ENCODE data around the gene MED16.
A peak's percentile ranks its signal among the peaks of the same experiment; 100 is the strongest.

MED16 gene

DNA sequence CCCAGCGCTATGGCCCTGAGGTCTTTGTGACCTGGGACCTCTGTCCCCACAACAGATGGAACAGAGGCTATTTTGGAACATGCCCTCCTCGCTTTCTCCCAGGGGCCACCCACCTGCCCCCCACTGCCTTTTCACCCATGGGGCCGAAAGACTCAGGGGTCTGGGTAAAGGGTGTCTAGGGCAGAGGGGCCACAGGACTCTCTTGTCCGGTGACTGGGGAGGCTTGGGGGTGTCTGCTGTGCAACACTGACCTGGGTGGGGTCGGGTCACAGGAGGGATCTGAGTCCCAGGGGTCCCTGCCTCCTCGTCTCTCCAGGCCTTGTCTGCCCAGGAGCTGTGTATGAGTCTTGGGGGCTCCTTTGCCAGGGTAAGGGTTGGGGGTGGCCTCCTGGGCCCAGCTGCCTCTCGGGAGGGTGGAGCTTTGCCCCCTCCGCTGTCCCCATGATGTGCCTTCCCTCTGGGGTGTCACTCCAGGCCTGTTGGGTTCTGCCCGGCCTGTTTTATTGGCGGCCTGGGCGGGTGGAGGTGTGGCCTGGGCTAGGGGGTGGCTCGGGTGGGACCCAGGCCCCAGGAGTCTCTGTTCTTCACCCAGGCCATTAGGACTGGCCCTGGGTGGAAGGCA lies 34.9 kb upstream of the MED16 start:
- peak overlapping the region; percentile 79 for H3K4me3 ChIP-seq (replicated peaks; ENCODE audit: low read depth, low read length)
- TF ChIP-seq, protein P1, sequence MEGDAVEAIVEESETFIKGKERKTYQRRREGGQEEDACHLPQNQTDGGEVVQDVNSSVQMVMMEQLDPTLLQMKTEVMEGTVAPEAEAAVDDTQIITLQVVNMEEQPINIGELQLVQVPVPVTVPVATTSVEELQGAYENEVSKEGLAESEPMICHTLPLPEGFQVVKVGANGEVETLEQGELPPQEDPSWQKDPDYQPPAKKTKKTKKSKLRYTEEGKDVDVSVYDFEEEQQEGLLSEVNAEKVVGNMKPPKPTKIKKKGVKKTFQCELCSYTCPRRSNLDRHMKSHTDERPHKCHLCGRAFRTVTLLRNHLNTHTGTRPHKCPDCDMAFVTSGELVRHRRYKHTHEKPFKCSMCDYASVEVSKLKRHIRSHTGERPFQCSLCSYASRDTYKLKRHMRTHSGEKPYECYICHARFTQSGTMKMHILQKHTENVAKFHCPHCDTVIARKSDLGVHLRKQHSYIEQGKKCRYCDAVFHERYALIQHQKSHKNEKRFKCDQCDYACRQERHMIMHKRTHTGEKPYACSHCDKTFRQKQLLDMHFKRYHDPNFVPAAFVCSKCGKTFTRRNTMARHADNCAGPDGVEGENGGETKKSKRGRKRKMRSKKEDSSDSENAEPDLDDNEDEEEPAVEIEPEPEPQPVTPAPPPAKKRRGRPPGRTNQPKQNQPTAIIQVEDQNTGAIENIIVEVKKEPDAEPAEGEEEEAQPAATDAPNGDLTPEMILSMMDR (IDR thresholded peaks at IDR 0.05; ENCODE audit: low read length, missing control alignments): no peak
- DNase-seq (ENCODE audit: low read depth): no peak

DNA sequence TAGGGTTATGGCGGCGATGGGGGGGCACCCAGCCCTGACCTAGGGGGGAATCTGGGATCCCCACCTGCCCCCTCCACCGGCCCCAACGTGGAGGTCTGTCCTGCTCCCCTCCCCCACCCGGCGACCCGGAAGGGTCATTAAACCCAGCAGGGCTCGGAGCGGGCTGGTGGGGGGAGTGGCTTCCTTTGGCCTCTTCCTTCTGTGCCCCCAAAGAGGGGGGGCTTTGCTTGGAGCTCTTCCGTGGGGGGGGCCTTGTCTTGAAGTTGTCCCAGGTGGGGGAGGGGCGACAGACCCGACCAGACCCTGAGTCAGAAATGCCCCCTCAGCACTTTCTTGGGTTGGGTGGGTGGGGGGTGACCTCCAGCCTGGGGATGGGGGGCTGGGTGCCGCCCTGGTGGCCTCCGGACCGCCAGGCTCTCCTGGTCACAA lies 34.4 kb upstream of the MED16 start:
- TF ChIP-seq, protein P1 (IDR thresholded peaks at IDR 0.05; ENCODE audit: low read length, missing control alignments): no peak
- DNase-seq (ENCODE audit: low read depth): no peak
- H3K4me3 ChIP-seq (replicated peaks; ENCODE audit: low read depth, low read length): peak overlapping the region; percentile 79

DNA sequence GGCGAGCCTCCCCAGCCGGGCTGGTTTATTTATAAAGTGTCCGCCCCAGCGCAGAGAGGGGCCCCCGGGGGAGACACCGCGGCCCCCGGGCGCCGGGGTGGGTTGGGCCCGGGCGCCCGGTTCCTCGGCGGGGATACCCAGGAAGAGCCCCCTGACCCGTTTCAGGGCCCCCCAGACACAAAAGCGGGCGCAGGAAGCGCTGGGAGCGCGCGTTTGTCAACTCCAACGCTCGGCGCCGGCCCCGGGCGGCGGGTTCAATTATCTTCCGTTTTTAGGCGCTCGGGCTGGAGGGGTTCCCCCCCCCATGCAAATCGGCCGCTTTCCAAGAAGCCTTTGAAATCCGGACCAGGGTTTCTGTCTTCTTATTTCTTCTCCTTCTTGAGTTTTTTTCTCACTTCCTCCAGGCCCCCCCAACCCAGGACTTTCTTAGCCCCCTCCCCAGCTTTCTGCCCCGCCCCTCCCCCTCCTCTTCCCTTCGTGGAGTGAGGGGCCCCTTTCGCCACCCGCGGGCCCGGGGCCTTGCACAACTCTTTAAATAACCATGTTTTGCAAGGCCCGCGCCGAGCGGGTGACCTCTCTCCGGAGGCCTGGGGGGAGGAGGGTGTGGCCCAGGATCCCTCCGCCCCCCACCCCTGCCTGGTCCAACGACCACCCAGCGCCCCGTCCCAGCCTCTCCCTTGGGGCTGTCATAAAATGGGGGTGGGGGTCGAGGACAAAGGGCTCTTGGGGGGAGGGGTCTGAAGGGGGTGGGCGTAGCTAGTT lies 33.8 kb upstream of the MED16 start:
- peak; percentile 60 for DNase-seq (ENCODE audit: low read depth)
- TF ChIP-seq, protein P1 (IDR thresholded peaks at IDR 0.05; ENCODE audit: low read length, missing control alignments): no peak
- H3K4me3 ChIP-seq (replicated peaks; ENCODE audit: low read depth, low read length): peak overlapping the region; percentile 79

DNA sequence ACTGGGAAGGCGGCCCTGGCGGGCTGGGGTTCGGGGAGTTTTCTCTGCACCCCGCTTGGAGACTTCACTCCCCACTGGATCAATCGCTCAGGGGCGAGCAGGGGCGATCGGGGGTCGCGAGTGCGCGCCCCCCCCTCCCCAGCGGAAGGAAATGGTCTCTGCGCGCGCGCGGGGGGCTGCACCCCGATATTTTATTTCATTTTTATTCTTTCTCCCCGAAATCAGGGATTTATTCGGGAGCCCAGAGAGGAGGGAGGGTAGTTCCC lies 33.3 kb upstream of the MED16 start:
- TF ChIP-seq, protein P1 (IDR thresholded peaks at IDR 0.05; ENCODE audit: low read length, missing control alignments): no peak
- peak overlapping the region; percentile 79 for H3K4me3 ChIP-seq (replicated peaks; ENCODE audit: low read depth, low read length)

DNA sequence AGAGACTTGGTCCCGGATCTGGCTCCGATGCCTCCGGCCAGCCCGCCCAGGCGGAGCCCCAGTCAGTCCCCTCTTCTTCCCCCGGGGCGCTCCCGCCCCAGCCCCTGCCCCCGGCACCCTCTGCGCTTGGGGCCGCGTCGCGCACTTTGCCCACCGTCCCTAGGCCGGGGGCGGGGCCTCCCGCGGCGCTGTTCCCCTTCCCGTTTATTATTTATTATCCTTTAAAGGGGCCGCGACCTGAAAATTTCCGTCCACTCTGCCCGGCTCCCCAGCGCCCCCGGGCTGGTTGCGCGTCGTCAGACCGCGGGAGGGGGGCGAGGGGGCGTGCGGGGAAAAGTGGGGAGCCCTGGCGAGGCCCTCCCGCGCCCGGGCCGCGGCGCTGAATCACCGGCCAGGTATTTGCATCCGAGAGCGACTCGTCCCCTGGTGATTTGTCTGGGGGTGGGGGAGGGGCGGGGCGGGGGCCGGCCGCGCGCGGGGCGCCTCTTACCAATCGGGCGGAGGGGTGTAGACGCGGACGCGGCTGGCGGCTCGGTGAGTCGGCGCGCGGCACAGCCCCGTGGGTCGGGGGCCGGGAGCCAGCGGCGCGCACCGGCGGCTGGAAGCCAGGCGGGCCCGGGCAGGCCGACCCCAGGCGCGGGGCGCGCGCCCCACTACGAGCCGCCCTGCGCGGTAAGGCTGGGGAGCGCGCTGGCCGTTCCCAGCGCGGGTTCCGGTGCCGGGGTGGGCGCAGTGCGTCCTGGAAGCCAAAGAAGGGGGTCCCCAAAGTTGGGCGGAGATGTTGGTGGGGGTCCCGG lies 32.7 kb upstream of the MED16 start, which contains the start of gene ARID3A:
Gene ARID3A, plus strand, starts transcription at position 510 of the 797 bp plus-strand sequence. CDS start 3,494 bp downstream, outside the sequence.
- TF ChIP-seq, protein P1 (IDR thresholded peaks at IDR 0.05; ENCODE audit: low read length, missing control alignments): no peak
- DNase-seq (ENCODE audit: low read depth): peak; percentile 81
- H3K4me3 ChIP-seq (replicated peaks; ENCODE audit: low read depth, low read length): peak within 1 kb of the TSS; percentile 79

More for the DNA sequence above, 33.3 kb upstream of the MED16 start:
- DNase-seq (ENCODE audit: low read depth): no peak

DNA sequence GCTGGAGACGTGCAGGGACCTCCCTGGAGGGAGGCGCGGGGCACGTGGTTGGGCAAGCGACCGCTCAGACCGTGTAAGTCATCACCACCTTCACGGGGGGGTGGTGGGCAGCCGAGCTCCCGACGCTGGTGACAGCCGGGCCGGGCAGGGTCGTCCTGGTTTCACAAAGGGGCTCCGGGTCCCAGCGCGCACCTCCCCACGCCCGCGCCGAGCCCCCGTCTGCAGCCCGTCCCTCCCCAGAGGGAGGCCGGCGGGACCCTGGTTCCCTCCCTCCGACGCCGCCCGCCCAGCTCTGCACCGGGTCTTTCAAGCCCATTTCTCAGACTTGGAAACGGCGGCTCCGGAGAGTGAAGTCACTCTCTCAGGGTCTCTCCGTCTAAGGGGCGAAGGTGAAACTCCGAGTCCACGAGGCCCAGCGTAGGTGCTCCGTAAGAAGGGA lies 32.1 kb upstream of the MED16 start:
- no peak for DNase-seq (ENCODE audit: low read depth)
- H3K4me3 ChIP-seq (replicated peaks; ENCODE audit: low read depth, low read length): peak overlapping the region; percentile 79
- TF ChIP-seq, protein P1 (IDR thresholded peaks at IDR 0.05; ENCODE audit: low read length, missing control alignments): no peak

Measured in fibroblast of pulmonary artery (primary cell).